ENCODE data around the gene SIGLEC6.

DNA sequence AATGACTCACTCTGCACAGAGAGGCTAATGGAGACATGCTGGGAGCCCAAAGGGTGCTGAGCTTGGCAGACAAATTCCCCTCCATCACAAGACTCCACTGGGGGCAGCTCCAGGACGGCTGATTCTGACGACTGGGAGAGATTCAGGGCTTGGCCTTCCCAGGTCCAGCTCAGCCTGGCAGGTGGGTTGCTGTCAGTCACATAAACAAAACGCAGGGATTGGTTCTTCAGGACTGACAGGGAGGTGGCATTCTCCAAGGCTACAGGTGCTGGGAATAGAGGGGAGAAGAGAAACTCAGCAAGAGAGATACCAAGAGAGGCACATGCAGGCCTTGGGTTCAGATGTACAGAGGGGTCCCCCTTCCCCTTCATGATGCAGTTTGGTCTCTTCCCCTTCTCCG, 28.9 kb upstream of the SIGLEC6 start:
- TF ChIP-seq, protein P1, sequence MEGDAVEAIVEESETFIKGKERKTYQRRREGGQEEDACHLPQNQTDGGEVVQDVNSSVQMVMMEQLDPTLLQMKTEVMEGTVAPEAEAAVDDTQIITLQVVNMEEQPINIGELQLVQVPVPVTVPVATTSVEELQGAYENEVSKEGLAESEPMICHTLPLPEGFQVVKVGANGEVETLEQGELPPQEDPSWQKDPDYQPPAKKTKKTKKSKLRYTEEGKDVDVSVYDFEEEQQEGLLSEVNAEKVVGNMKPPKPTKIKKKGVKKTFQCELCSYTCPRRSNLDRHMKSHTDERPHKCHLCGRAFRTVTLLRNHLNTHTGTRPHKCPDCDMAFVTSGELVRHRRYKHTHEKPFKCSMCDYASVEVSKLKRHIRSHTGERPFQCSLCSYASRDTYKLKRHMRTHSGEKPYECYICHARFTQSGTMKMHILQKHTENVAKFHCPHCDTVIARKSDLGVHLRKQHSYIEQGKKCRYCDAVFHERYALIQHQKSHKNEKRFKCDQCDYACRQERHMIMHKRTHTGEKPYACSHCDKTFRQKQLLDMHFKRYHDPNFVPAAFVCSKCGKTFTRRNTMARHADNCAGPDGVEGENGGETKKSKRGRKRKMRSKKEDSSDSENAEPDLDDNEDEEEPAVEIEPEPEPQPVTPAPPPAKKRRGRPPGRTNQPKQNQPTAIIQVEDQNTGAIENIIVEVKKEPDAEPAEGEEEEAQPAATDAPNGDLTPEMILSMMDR (IDR thresholded peaks at IDR 0.05), result no peak
- no peak for TF ChIP-seq POLR2A (IDR thresholded peaks at IDR 0.05)

Data from lower leg skin (tissue), 3 donors.